ENCODE data around the gene KLK15.
"Not testable (repeated sequence)": the region's sequence is repeated elsewhere in the genome, so short reads cannot be mapped to it uniquely, and the experiment has no call there.

The KLK15 gene

GRCh38 chr19:50796128-50796633, 37.2 kb downstream of the KLK15 start:
- no peak for DNase-seq (ENCODE audit: low spot score)

- DNase-seq (ENCODE audit: low spot score): no peak
These were observed 37.7 kb downstream of the KLK15 start for GRCh38 chr19:50795664-50796073.

- no peak for DNase-seq (ENCODE audit: low spot score)
These were observed 38.3 kb downstream of the KLK15 start for GRCh38 chr19:50794876-50795663.

GRCh38 chr19:50794074-50794875, 39.1 kb downstream of the KLK15 start:
- no peak for DNase-seq (ENCODE audit: low spot score)

GRCh38 chr19:50793558-50794065, 39.8 kb downstream of the KLK15 start:
- no peak for DNase-seq (ENCODE audit: low spot score)

- DNase-seq (ENCODE audit: low spot score): no peak
These were observed 40.8 kb downstream of the KLK15 start for GRCh38 chr19:50792272-50793250.

GRCh38 chr19:50791594-50792271, 41.6 kb downstream of the KLK15 start:
- DNase-seq (ENCODE audit: low spot score): no peak

- DNase-seq (ENCODE audit: low spot score): no peak
These were observed 42.4 kb downstream of the KLK15 start for GRCh38 chr19:50790922-50791467.

GRCh38 chr19:50790396-50790795, 43.0 kb downstream of the KLK15 start, which contains the start of gene ACP4:
TSS of gene ACP4 (plus strand) at chr19:50790415. CDS start at chr19:50790415, 0 bp downstream.
- DNase-seq (ENCODE audit: low spot score): no peak

- no peak for DNase-seq (ENCODE audit: low spot score)
These were observed 48.0 kb downstream of the KLK15 start for GRCh38 chr19:50785329-50785728.

- no peak for DNase-seq (ENCODE audit: low spot score)
These were observed 48.7 kb downstream of the KLK15 start for GRCh38 chr19:50784710-50785109.

GRCh38 chr19:50783848-50784152, 49.6 kb downstream of the KLK15 start:
- not testable (repeated sequence) for DNase-seq (ENCODE audit: low spot score)

GRCh38 chr19:50780753-50781435, 52.5 kb downstream of the KLK15 start:
- no peak for DNase-seq (ENCODE audit: low spot score)

- DNase-seq (ENCODE audit: low spot score): no peak
These were observed 53.6 kb downstream of the KLK15 start for GRCh38 chr19:50779504-50780457.

- DNase-seq (ENCODE audit: low spot score): no peak
These were observed 54.4 kb downstream of the KLK15 start for GRCh38 chr19:50778906-50779430.

- no peak for DNase-seq (ENCODE audit: low spot score)
These were observed 55.5 kb downstream of the KLK15 start for GRCh38 chr19:50777830-50778303.

GRCh38 chr19:50777261-50777660, 56.1 kb downstream of the KLK15 start:
- DNase-seq (ENCODE audit: low spot score): no peak

GRCh38 chr19:50776131-50776530, 57.2 kb downstream of the KLK15 start:
- DNase-seq (ENCODE audit: low spot score): no peak
